ENCODE results near the gene LYPLAL1.

DNA sequence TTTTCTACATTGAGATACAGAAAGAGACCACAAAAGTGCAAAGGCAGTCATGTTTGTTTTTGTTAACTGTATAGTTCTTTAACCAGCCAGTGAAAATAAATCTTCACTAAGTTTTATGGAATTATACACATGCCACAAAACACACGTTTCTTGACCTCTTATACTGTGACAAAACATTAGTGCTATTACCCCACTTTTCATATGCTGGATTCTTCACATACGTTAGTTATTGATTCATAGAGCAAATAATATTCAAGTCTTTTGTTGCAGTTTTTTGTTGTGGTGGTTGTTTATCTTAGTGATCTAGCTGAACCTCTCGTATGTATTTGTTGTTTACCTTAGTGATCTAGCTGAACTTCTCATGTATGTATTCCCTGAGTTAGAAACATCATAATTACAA, 28.0 kb downstream of the LYPLAL1 start:
- TF ChIP-seq CTCF (IDR thresholded peaks at IDR 0.05; ENCODE audit: poor library complexity): no peak
- no peak for TF ChIP-seq EZH2phosphoT487 (IDR thresholded peaks at IDR 0.05; ENCODE audit: low read depth, severe bottlenecking, unreplicated experiment)
- no peak for TF ChIP-seq EZH2 (IDR thresholded peaks at IDR 0.05; ENCODE audit: borderline replicate concordance)
